Mucosa of descending colon (tissue), 3 donors: ENCODE results near the gene PRUNE1. TPM values are rescaled to one million over a fixed set of nuclear protein-coding genes. Genes with fewer than 3 reads are reported as not detected.

Experiments used
- ATAC-seq: fragments of 200-7000 bp; cut with Tn5 transposase; one replicate; pipeline ENCODE4 v1.9.1; 2020; ENCODE audit warnings: mild to moderate bottlenecking, moderate library complexity
- DNase-seq, 3 donors: peaks; one replicate each; pipeline ENCODE4 v3.0.0-alpha.2; 2020
- H3K36me3 ChIP-seq: fragments of 200-600 bp; one replicate; pipeline ENCODE4 v1.8.0; 2021; ENCODE audit warnings: low read depth, mild to moderate bottlenecking
- H3K4me1 ChIP-seq: fragments of 200-600 bp; one replicate; pipeline ENCODE4 v1.8.0; 2021; ENCODE audit warnings: low read depth, mild to moderate bottlenecking
- H3K4me3 ChIP-seq: fragments of 200-600 bp; one replicate; pipeline ENCODE4 v1.8.0; 2021; ENCODE audit warnings: mild to moderate bottlenecking
- H3K9me3 ChIP-seq: fragments of 200-600 bp; one replicate; pipeline ENCODE4 v1.8.0; 2021; ENCODE audit warnings: mild to moderate bottlenecking
- intact Hi-C, 2 donors: fragments of 100-400 bp; cut with DNase I in 1 of 2; cut with micrococcal nuclease in 1 of 2; formaldehyde crosslinking; loops; one replicate each; pipeline versions ENCODE4 v1.11.0 to v1.11.1; 2022; cut with DNase I, micrococcal nuclease
- total RNA-seq, 3 donors: library from RNA; stranded (reverse); fragmentation: NEBNext Ultra II Directional in 2 of 3; extraction: Animal tissue kit (Norgen Biotek cat#: 25700) in 2 of 3; gene quantifications; one replicate each; pipeline versions ENCODE4 v1.2.1 to v1.2.4, GENCODE V29; 2021 to 2023
- TF ChIP-seq, protein P1 (sequence below): fragments of 200-600 bp; IDR thresholded peaks from one replicate; pipeline ENCODE4 v1.8.0; 2022; ENCODE audit warnings: antibody characterized with exemption, mild to moderate bottlenecking
- donor health status: DM: no; HTN: no; CAD: no; lungs with moderate emphysema.
- donor health status: DM: no; HTN: no; CAD: no.
- donor health status: DM: no; HTN: yes; CAD: no.

Gene PRUNE1
- total RNA-seq, 3 donors from 2014 or later: 21.3 to 27.5 (median 23.3) TPM

DNA sequence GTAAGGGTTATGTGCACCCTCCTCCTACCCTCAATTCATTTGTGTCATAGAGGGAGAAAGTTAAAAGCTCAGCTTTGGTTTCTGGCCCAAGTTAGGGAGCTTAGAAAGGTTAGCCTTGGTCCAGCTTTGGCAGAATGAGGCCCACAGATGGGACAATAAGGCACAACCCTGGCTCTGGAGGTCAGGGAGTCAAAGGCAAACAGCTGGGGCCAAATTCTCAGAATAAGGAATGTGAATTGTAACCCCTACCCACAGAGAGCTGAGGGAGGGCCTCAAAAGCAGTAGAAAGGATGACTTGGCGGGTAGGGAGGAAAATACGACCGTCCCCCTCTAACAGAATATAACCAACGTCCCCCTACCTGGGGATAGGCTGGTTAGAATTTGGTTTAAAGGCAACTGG, 42.6 kb upstream of the PRUNE1 start:
- TF ChIP-seq, protein P1, sequence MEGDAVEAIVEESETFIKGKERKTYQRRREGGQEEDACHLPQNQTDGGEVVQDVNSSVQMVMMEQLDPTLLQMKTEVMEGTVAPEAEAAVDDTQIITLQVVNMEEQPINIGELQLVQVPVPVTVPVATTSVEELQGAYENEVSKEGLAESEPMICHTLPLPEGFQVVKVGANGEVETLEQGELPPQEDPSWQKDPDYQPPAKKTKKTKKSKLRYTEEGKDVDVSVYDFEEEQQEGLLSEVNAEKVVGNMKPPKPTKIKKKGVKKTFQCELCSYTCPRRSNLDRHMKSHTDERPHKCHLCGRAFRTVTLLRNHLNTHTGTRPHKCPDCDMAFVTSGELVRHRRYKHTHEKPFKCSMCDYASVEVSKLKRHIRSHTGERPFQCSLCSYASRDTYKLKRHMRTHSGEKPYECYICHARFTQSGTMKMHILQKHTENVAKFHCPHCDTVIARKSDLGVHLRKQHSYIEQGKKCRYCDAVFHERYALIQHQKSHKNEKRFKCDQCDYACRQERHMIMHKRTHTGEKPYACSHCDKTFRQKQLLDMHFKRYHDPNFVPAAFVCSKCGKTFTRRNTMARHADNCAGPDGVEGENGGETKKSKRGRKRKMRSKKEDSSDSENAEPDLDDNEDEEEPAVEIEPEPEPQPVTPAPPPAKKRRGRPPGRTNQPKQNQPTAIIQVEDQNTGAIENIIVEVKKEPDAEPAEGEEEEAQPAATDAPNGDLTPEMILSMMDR: no peak
- H3K9me3 ChIP-seq: no peaks in the 10 kb centered on the region
- no peak for DNase-seq
- no peak overlapping the region for H3K4me3 ChIP-seq
- H3K36me3 ChIP-seq: peaks cover 21% of the 10 kb centered on the region
- no peak for ATAC-seq
- intact Hi-C loops: no loop called here
- H3K4me1 ChIP-seq: peaks cover under 1% of the 10 kb centered on the region

DNA sequence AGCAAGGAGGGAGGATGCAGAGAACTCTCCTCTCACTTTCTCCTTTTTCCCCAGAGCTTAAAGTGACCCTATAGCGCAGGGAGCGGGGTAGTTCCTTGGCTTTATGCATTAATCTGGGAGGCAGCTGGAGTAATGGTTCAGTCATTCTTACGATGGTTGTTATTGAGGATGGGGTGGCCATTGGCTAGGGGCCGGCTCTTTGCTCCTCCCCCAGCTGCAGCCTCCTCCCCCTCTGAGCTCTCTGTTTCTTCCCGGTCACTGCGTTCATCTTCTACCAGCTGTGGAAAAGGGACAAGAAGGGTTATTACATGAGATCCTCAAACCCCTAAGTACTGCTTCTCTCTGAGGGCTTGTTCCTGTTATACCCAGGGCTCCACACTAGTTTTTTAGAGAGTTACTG, 42.2 kb upstream of the PRUNE1 start:
- Histone ChIP-seq H3K9me3 (no peaks in the 10 kb centered on the region), H3K4me1 (peaks cover 5% of the 10 kb centered on the region), H3K36me3 (peaks cover 21% of the 10 kb centered on the region), H3K4me3 (no peak overlapping the region)
- ATAC-seq (no peak), DNase-seq (no peak)
- intact Hi-C loops: no loop called here
- TF ChIP-seq, protein P1: no peak

DNA sequence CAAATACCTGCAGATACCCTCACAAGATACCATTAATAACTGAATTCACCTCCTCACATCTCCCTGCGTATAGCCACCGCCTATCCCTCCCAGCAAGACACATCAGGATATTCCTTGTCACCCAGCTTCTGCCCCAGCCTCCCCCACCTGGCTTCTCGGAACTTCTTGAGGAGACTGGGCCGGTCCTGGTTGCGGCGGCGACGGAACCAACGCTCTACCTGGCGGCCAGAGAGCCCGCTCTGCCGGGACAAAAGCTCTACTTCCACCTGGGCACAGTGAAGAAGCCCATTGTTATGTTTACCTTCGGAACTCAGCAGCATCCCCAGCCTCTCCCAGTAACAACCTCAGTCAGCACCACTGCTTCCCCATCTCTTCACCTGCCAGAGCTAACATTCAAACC, 40.3 kb upstream of the PRUNE1 start:
- DNase-seq (no peak), ATAC-seq (no peak)
- Histone ChIP-seq H3K4me3 (no peak overlapping the region), H3K4me1 (peaks cover 22% of the 10 kb centered on the region), H3K9me3 (no peaks in the 10 kb centered on the region), H3K36me3 (peaks cover 17% of the 10 kb centered on the region)
- intact Hi-C loops: no loop called here
- TF ChIP-seq, protein P1: no peak

DNA sequence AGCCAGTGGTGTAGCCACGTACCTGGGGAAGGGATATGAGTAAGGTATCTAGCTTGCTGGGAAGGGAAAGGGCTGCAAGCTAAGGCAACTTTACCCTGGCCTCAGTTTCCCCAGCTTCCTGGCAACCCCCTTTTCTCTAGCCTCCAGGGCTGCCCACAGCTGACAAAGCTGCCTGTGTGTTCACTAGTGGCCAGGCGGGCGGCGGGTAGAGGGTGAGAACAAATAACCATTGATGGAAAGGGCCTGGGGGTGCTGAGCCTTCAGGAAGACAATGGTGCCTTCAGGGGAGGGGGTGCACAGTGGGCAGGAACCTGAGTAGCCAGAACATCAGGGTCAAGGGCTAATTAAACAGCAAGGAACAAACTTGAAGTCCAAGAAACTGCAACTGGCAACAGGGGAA, 39.8 kb upstream of the PRUNE1 start:
- Histone ChIP-seq H3K36me3 (peaks cover 16% of the 10 kb centered on the region), H3K4me3 (no peak overlapping the region), H3K9me3 (no peaks in the 10 kb centered on the region), H3K4me1 (peaks cover 28% of the 10 kb centered on the region)
- TF ChIP-seq, protein P1: no peak
- no peak for ATAC-seq
- DNase-seq: no peak
- intact Hi-C loops: no loop called here

DNA sequence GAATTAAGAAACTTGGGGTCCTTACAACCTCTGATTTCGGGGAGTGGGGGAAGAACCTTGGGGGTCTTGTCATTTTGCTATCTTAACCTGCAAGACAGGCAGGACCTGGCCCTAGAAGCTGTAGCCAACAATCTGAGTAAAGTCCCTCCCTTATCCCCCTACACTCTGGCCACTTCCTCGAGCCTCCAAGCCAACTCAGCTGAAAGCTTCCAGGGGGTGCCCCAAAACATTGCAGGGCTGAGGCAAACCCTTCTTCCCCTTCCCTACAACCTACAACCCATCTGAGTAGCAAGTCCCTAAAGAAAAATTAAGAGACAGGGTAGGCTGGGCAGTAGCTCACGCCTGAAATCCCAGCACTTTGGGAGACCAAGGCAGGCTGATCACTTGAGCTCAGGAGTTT, 38.6 kb upstream of the PRUNE1 start:
- peaks cover 30% of the 10 kb centered on the region for H3K4me1 ChIP-seq
- no peak for ATAC-seq
- no peaks in the 10 kb centered on the region for H3K9me3 ChIP-seq
- no peak for DNase-seq
- intact Hi-C loops: loop anchor here in 1 of 2 donors (10.0 kb wide), 1 partner anchor 45 kb away; the partner anchor contains the start of gene SETDB1
- H3K4me3 ChIP-seq: no peak overlapping the region
- TF ChIP-seq, protein P1: no peak
- H3K36me3 ChIP-seq: peaks cover 10% of the 10 kb centered on the region
